ENCODE results near the gene USP14.

Gene USP14

DNA sequence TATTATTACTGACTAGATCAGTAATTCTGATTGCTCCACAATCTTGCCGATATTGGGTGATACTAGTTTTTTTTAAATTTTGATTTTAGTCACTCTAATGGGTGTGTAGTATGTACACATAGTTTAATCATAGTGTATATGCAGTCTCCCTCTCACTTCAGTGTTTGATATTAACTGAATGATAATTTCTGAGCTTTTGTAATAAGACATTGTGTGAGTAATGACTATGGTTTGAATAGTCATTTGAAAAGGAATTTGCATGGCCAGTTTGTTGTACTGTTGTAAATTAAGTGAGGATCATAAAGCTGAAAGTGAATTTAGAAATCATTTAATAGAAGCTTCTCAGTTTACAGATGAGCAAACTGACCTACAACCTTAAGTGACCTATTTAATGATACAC, 33.4 kb downstream of the USP14 start:
- Histone ChIP-seq H3K27ac (ENCODE audit: low read depth, low read length) (no peak overlapping the region), H3K4me1 (ENCODE audit: control insufficient read depth, low read length) (no peaks in the 10 kb centered on the region), H3K4me3 (ENCODE audit: low read length) (no peak overlapping the region), H3K36me3 (ENCODE audit: control insufficient read depth, low read length) (peaks cover 54% of the 10 kb centered on the region), H3K79me2 (ENCODE audit: control insufficient read depth, low read length) (peaks cover 45% of the 10 kb centered on the region), H3K9me2 (replicated peaks; ENCODE audit: control insufficient read depth, low read length) (no peaks in the 10 kb centered on the region), H3K9me3 (ENCODE audit: control insufficient read depth, insufficient read depth, low read length) (no peaks in the 10 kb centered on the region), H4K20me1 (ENCODE audit: control insufficient read depth, insufficient read depth, low read depth, low read length) (peaks cover 10% of the 10 kb centered on the region; the same call in 1 of the 2 replicates), H3F3A (ENCODE audit: control insufficient read depth, insufficient read depth) (no peaks in the 10 kb centered on the region), H3K27me3 (ENCODE audit: control insufficient read depth, low read length) (no peaks in the 10 kb centered on the region), H3K4me2 (ENCODE audit: low read length) (no peak overlapping the region)
- TF ChIP-seq, protein P1, sequence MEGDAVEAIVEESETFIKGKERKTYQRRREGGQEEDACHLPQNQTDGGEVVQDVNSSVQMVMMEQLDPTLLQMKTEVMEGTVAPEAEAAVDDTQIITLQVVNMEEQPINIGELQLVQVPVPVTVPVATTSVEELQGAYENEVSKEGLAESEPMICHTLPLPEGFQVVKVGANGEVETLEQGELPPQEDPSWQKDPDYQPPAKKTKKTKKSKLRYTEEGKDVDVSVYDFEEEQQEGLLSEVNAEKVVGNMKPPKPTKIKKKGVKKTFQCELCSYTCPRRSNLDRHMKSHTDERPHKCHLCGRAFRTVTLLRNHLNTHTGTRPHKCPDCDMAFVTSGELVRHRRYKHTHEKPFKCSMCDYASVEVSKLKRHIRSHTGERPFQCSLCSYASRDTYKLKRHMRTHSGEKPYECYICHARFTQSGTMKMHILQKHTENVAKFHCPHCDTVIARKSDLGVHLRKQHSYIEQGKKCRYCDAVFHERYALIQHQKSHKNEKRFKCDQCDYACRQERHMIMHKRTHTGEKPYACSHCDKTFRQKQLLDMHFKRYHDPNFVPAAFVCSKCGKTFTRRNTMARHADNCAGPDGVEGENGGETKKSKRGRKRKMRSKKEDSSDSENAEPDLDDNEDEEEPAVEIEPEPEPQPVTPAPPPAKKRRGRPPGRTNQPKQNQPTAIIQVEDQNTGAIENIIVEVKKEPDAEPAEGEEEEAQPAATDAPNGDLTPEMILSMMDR (IDR thresholded peaks at IDR 0.05; ENCODE audit: low read depth, low read length, poor library complexity, severe bottlenecking), result no peak
- no peak for TF ChIP-seq EZH2phosphoT487 (IDR thresholded peaks at IDR 0.05; ENCODE audit: borderline replicate concordance, low read length)

DNA sequence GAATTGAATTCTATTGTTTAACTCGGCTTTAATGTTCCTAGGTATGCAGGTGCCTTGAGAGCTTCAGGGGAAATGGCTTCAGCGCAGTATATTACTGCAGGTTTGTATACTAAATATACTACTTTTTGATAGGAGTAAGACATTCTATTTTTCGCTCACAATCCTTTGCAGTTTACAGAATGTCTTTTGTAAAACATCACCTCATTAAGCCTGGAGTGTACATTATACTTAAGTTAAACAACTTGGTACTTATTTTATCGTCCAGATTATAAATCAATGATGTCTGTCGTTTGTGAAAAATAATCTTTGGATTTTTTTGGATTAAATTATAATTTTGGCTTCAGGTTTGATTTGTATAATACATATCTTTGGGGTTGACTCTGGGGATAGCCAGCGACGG, 34.4 kb downstream of the USP14 start:
- no peaks in the 10 kb centered on the region for H3K4me1 ChIP-seq (ENCODE audit: control insufficient read depth, low read length)
- H3K36me3 ChIP-seq (ENCODE audit: control insufficient read depth, low read length), result peaks cover 58% of the 10 kb centered on the region
- H3K9me3 ChIP-seq (ENCODE audit: control insufficient read depth, insufficient read depth, low read length), result no peaks in the 10 kb centered on the region
- H3K79me2 ChIP-seq (ENCODE audit: control insufficient read depth, low read length), result peaks cover 37% of the 10 kb centered on the region
- no peak overlapping the region for H3K4me3 ChIP-seq (ENCODE audit: low read length)
- H3K9me2 ChIP-seq (replicated peaks; ENCODE audit: control insufficient read depth, low read length), result no peaks in the 10 kb centered on the region
- no peak overlapping the region for H3K27ac ChIP-seq (ENCODE audit: low read depth, low read length)
- no peaks in the 10 kb centered on the region for H3F3A ChIP-seq (ENCODE audit: control insufficient read depth, insufficient read depth)
- no peak overlapping the region for H3K4me2 ChIP-seq (ENCODE audit: low read length)
- TF ChIP-seq, protein P1 (IDR thresholded peaks at IDR 0.05; ENCODE audit: low read depth, low read length, poor library complexity, severe bottlenecking), result no peak
- TF ChIP-seq EZH2phosphoT487 (IDR thresholded peaks at IDR 0.05; ENCODE audit: borderline replicate concordance, low read length), result no peak
- H4K20me1 ChIP-seq (ENCODE audit: control insufficient read depth, insufficient read depth, low read depth, low read length), result peaks cover 6% of the 10 kb centered on the region; the same call in 1 of the 2 replicates
- no peaks in the 10 kb centered on the region for H3K27me3 ChIP-seq (ENCODE audit: control insufficient read depth, low read length)

DNA sequence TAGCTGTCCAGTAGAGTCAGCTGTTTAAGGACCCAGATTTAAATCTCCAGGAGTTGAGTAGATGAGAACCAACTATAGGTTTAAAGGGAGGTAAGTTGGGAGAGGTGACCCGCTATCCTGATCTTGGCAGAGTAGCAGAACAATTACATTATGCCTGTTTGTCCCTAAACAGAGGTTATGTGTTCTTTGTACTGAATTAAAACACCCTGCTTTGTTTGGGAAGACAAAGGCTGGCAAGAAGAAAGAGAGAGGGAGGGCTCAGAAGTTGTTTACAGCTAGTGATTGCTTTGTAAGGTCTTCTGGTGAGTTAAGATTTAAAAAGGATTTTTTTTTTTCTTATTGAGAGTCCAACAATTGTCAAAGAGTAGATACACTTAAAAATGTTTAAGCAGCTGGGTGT, 37.3 kb downstream of the USP14 start:
- peaks cover 13% of the 10 kb centered on the region for H3K79me2 ChIP-seq (ENCODE audit: control insufficient read depth, low read length)
- no peaks in the 10 kb centered on the region for H3K27me3 ChIP-seq (ENCODE audit: control insufficient read depth, low read length)
- H4K20me1 ChIP-seq (ENCODE audit: control insufficient read depth, insufficient read depth, low read depth, low read length), result no peaks in the 10 kb centered on the region; the same call in 1 of the 2 replicates
- TF ChIP-seq, protein P1 (IDR thresholded peaks at IDR 0.05; ENCODE audit: low read depth, low read length, poor library complexity, severe bottlenecking), result no peak
- TF ChIP-seq EZH2phosphoT487 (IDR thresholded peaks at IDR 0.05; ENCODE audit: borderline replicate concordance, low read length), result no peak
- H3K4me2 ChIP-seq (ENCODE audit: low read length), result no peak overlapping the region
- H3K4me3 ChIP-seq (ENCODE audit: low read length), result no peak overlapping the region
- H3K36me3 ChIP-seq (ENCODE audit: control insufficient read depth, low read length), result peaks cover 59% of the 10 kb centered on the region
- H3K27ac ChIP-seq (ENCODE audit: low read depth, low read length), result no peak overlapping the region
- H3K9me3 ChIP-seq (ENCODE audit: control insufficient read depth, insufficient read depth, low read length), result no peaks in the 10 kb centered on the region
- no peaks in the 10 kb centered on the region for H3K4me1 ChIP-seq (ENCODE audit: control insufficient read depth, low read length)
- no peaks in the 10 kb centered on the region for H3F3A ChIP-seq (ENCODE audit: control insufficient read depth, insufficient read depth)
- H3K9me2 ChIP-seq (replicated peaks; ENCODE audit: control insufficient read depth, low read length), result no peaks in the 10 kb centered on the region

Measured in DOHH2 (cell line).